ENCODE measurements around the gene VPS37C. TPM values are rescaled to one million over a fixed set of nuclear protein-coding genes. Genes with fewer than 3 reads are reported as not detected.

The VPS37C gene
- 10.0 and 13.1 TPM in 2 replicates for total RNA-seq

GRCh38 chr11:61161190-61162091, at the start of gene VPS37C:
Gene VPS37C, minus strand, starts transcription at chr11:61161426. Its CDS starts 22,597 bp downstream, at chr11:61138829.

GRCh38 chr11:61202950-61203746, 41.9 kb upstream of the VPS37C start, which contains the start of gene PGA3:
Gene PGA3, plus strand, starts transcription at chr11:61203515. Its CDS starts 50 bp downstream, at chr11:61203565.

Other genes starting within 250 kb of the VPS37C start
- 25.3 and 26.0 TPM in 2 replicates for gene TMEM109, start 247.3 kb downstream of the VPS37C start, total RNA-seq
- gene TMEM132A, start 237.0 kb downstream of the VPS37C start, total RNA-seq: 7.7 and 30.3 TPM in 2 replicates
- gene SLC15A3, start 209.2 kb downstream of the VPS37C start, total RNA-seq: 4.8 and 26.3 TPM in 2 replicates
- 0.66 TPM in 1 of 2 replicates, not detected in the other for gene CD6, start 189.7 kb downstream of the VPS37C start, total RNA-seq
- gene CD5, start 58.9 kb downstream of the VPS37C start, total RNA-seq: not detected in 2 replicates
- 0.50 and 2.0 TPM in 2 replicates for gene PGA3, start 42.1 kb upstream of the VPS37C start, total RNA-seq
- 0.66 TPM in 1 of 2 replicates, not detected in the other for gene PGA4, start 60.9 kb upstream of the VPS37C start, total RNA-seq
- 0.29 and 0.50 TPM in 2 replicates for gene PGA5, start 79.7 kb upstream of the VPS37C start, total RNA-seq
- 1.2 and 8.4 TPM in 2 replicates for gene VWCE, start 133.9 kb upstream of the VPS37C start, total RNA-seq
- gene DDB1, start 171.7 kb upstream of the VPS37C start, total RNA-seq: 292 and 525 TPM in 2 replicates
- 33.5 and 37.1 TPM in 2 replicates for gene TKFC, start 171.8 kb upstream of the VPS37C start, total RNA-seq
- 38.1 and 174 TPM in 2 replicates for gene CYB561A3, start 200.5 kb upstream of the VPS37C start, total RNA-seq
- gene TMEM138, start 200.9 kb upstream of the VPS37C start, total RNA-seq: 14.7 and 25.3 TPM in 2 replicates
- gene TMEM216, start 231.2 kb upstream of the VPS37C start, total RNA-seq: 7.6 and 11.8 TPM in 2 replicates